ENCODE measurements around the gene HERPUD1. TPM values are rescaled to one million over a fixed set of nuclear protein-coding genes. Genes with fewer than 3 reads are reported as not detected.

Gene HERPUD1
- total and polyA plus RNA-seq, 9 of the 15 experiments (the other 6 are each of a cell fraction or from before 2014, with no cell fraction given): 14.2 to 60.7 (median 37.4) TPM

GRCh38 chr16:56936491-56936890 lies 4.5 kb downstream of the HERPUD1 start:
- Histone ChIP-seq H3K9ac (ENCODE audit: insufficient read depth in 1 of 2, low read depth in 2 of 2, low read length in 2 of 2) (no peak overlapping the region), H3K4me3 (no peak overlapping the region), H4K20me1 (replicated peaks; ENCODE audit: control insufficient read depth, insufficient read depth, low read length) (peaks cover 18% of the 10 kb centered on the region; the same call in 1 of the 2 replicates), H3K27ac (ENCODE audit: extremely low read depth, low read depth, low read length) (no peak overlapping the region), H3K27me3 (ENCODE audit: control insufficient read depth in 2 of 2, insufficient read depth in 2 of 2, low read length in 2 of 2) (no peaks in the 10 kb centered on the region), H3K9me1 (ENCODE audit: control insufficient read depth, insufficient read depth, low read length) (no peaks in the 10 kb centered on the region), H3K9me3 (replicated peaks; ENCODE audit: control insufficient read depth, insufficient read depth, low read depth, low read length) (no peaks in the 10 kb centered on the region), H3K4me2 (ENCODE audit: insufficient read depth, low read length) (no peak overlapping the region), H3K36me3 (ENCODE audit: control insufficient read depth, insufficient read depth, low read length) (peaks cover 74% of the 10 kb centered on the region), H2AFZ (ENCODE audit: low read depth, low read length) (no peak overlapping the region), H3K79me2 (ENCODE audit: control insufficient read depth, insufficient read depth, low read length) (peaks cover 40% of the 10 kb centered on the region), H3K4me1 (replicated peaks in 1 of 2; ENCODE audit: control insufficient read depth in 2 of 2, insufficient read depth in 2 of 2, low read length in 2 of 2) (peaks cover 12 to 13% of the 10 kb centered on the region in 2 experiments; a peak in 4 of 5 replicates)
- no peak for ATAC-seq
- in situ Hi-C loops (cut with MboI): no loop called here
- 57% methylated on average over 5 of the region's 5 CpGs for WGBS (ENCODE audit: insufficient coverage, low coverage, missing lambda C conversion rate)
- ChIA-PET POLR2A (interaction anchor here (0.6 to 2.3 kb wide), 3 partner anchors 9 to 239 kb away, joined by 3 to 7 read pairs (median 3); no protein-coding TSS in a partner anchor), CTCF (ENCODE audit: low intra/inter-chr PET ratio) (no interaction called here)
- no peak for FAIRE-seq
- intact Hi-C loops (cut with micrococcal nuclease): no loop called here
- BruUV-seq (replicated peaks): no TSS peak
- DNase-seq (ENCODE audit: extremely low read depth in 1 of 4, low spot score in 3 of 4): no peak
- peak; percentile 56 to 74; a peak in 2 of 4 replicates for TF ChIP-seq TRIM24 (IDR thresholded peaks at IDR 0.05)
- peak; percentile 58; the same call in 1 of the 2 replicates for TF ChIP-seq ATF3 (IDR thresholded peaks at IDR 0.05)
- no peak for TF ChIP-seq ATF3 (CRISPR knock-in tag; conservative IDR thresholded peaks at IDR 0.05)
- no peak for TF ChIP-seq DNMT1 (IDR thresholded peaks at IDR 0.05)
- TF ChIP-seq ZNF146 (CRISPR knock-in tag; IDR thresholded peaks at IDR 0.05; ENCODE audit: unreplicated experiment): no peak
- TF ChIP-seq GMEB1 (CRISPR knock-in tag; IDR thresholded peaks at IDR 0.05): no peak
- peak; percentile 81 for TF ChIP-seq ZSCAN32 (CRISPR knock-in tag; IDR thresholded peaks at IDR 0.05)
- 0 out of 2 replicates have a peak, but pooled peaks have one; percentile 21 for TF ChIP-seq TAF7 (tag; IDR thresholded peaks at IDR 0.05)
- TF ChIP-seq NKRF (IDR thresholded peaks at IDR 0.05; ENCODE audit: borderline replicate concordance): no peak
- TF ChIP-seq CXXC5 (CRISPR knock-in tag; IDR thresholded peaks at IDR 0.05): peak; percentile 28; the same call in 1 of the 2 replicates
- TF ChIP-seq MEIS2 (IDR thresholded peaks at IDR 0.05; ENCODE audit: partially characterized antibody): peak; percentile 20
- TF ChIP-seq CEBPG (CRISPR knock-in tag; IDR thresholded peaks at IDR 0.05): peak; percentile 90
- peak; percentile 53 to 95; a peak in 3 of 4 replicates for TF ChIP-seq CEBPG (tag; conservative IDR thresholded peaks at IDR 0.05 in 1 of 2, IDR thresholded peaks at IDR 0.05 in 1 of 2)
- TF ChIP-seq THRAP3 (IDR thresholded peaks at IDR 0.05; ENCODE audit: borderline replicate concordance): no peak
- peak; percentile 90 for TF ChIP-seq ATF4 (CRISPR knock-in tag; IDR thresholded peaks at IDR 0.05)
- TF ChIP-seq CBX3 (IDR thresholded peaks at IDR 0.05; ENCODE audit: borderline replicate concordance in 1 of 2, low read length in 2 of 2): no peak
